Vagina (tissue), 2 donors: ENCODE data around the gene ASTN2. TPM values are rescaled to one million over a fixed set of nuclear protein-coding genes. Genes with fewer than 3 reads are reported as not detected.

ENCODE experiments used
- DNase-seq, 2 donors: peaks; one replicate each; pipeline ENCODE4 v3.0.0-alpha.2; 2017; ENCODE audit errors: extremely low spot score in 2 of 2
- H3K27ac ChIP-seq: fragments of 200-600 bp; sonication (generic); one replicate; pipeline ENCODE4 v1.5.1; 2019
- H3K27me3 ChIP-seq: fragments of 200-600 bp; sonication (generic); one replicate; pipeline ENCODE4 v1.5.1; 2019
- H3K36me3 ChIP-seq, 2 donors: fragments of 200-600 bp; sonication (generic); one replicate each; pipeline ENCODE4 v1.5.1; 2017 to 2019
- H3K4me1 ChIP-seq: fragments of 200-600 bp; sonication (generic); one replicate; pipeline ENCODE4 v1.5.1; 2019
- H3K4me3 ChIP-seq, 2 donors: fragments of 200-600 bp; sonication (generic); 1 replicate in 1 of 2; 2 replicates in 1 of 2; pipeline ENCODE4 v1.5.1; 2016 to 2019
- H3K9me3 ChIP-seq: fragments of 200-600 bp; sonication (generic); one replicate; pipeline ENCODE4 v1.5.1; 2019
- CTCF ChIP-seq, 3 experiments: fragments of 450-650 bp in 2 of 3; fragments of 200-600 bp in 1 of 3; sonication (generic) in 1 of 3; IDR thresholded peaks; one replicate each; pipeline ENCODE4 v1.5.1; 2017 to 2019; ENCODE audit warnings: antibody characterized with exemption in 3 of 3, mild to moderate bottlenecking in 2 of 3, moderate library complexity in 2 of 3
- POLR2A ChIP-seq, 2 donors: fragments of 450-650 bp; IDR thresholded peaks; one replicate each; pipeline ENCODE4 v1.6.1; 2017; ENCODE audit warnings: antibody characterized with exemption in 2 of 2, mild to moderate bottlenecking in 2 of 2, moderate library complexity in 2 of 2
- POLR2AphosphoS5 ChIP-seq, 2 donors: sonication (generic); formaldehyde crosslinking; IDR thresholded peaks; one replicate each; pipeline ENCODE4 v1.9.0; 2017; ENCODE audit warnings: antibody characterized with exemption in 2 of 2, mild to moderate bottlenecking in 2 of 2, low read depth in 1 of 2; ENCODE audit not compliant: insufficient read depth in 1 of 2
- intact Hi-C: fragments of 100-400 bp; cut with DNase I; formaldehyde crosslinking; loops from one replicate; pipeline ENCODE4 v1.15.1; 2023
- total RNA-seq: library from RNA; depleted of rRNA; stranded (reverse); fragments of >200 nt; gene quantifications from one replicate; pipeline ENCODE4 v1.2.3, GENCODE V29; 2016

Gene ASTN2
- total RNA-seq, 1 donor from 2014 or later: 4.4 TPM

GRCh38 chr9:117017414-117017985 is 397.4 kb downstream of the ASTN2 start:
- no peaks in the 10 kb centered on the region for H3K4me1 ChIP-seq
- TF ChIP-seq CTCF (IDR thresholded peaks at IDR 0.05): no peak
- TF ChIP-seq POLR2AphosphoS5 (IDR thresholded peaks at IDR 0.05; ENCODE audit: insufficient read depth in 1 of 2, low read depth in 1 of 2): no peak
- no peak for TF ChIP-seq POLR2A (IDR thresholded peaks at IDR 0.05)
- intact Hi-C loops: no loop called here
- H3K36me3 ChIP-seq: no peaks in the 10 kb centered on the region
- DNase-seq: no peak
- H3K4me3 ChIP-seq: no peak overlapping the region
- H3K27ac ChIP-seq: no peak overlapping the region
- no peaks in the 10 kb centered on the region for H3K27me3 ChIP-seq
- H3K9me3 ChIP-seq: no peaks in the 10 kb centered on the region

- Histone ChIP-seq H3K4me3 (no peak overlapping the region), H3K27ac (no peak overlapping the region), H3K9me3 (no peaks in the 10 kb centered on the region), H3K27me3 (no peaks in the 10 kb centered on the region), H3K4me1 (no peaks in the 10 kb centered on the region), H3K36me3 (no peaks in the 10 kb centered on the region)
- intact Hi-C loops: no loop called here
- DNase-seq: no peak
- TF ChIP-seq POLR2A (IDR thresholded peaks at IDR 0.05) (no peak), POLR2AphosphoS5 (IDR thresholded peaks at IDR 0.05; ENCODE audit: insufficient read depth in 1 of 2, low read depth in 1 of 2) (no peak), CTCF (IDR thresholded peaks at IDR 0.05) (no peak)
Observed at GRCh38 chr9:117014061-117014460, 400.8 kb downstream of the ASTN2 start.

- H3K9me3 ChIP-seq: no peaks in the 10 kb centered on the region
- TF ChIP-seq POLR2AphosphoS5 (IDR thresholded peaks at IDR 0.05; ENCODE audit: insufficient read depth in 1 of 2, low read depth in 1 of 2) (no peak), CTCF (IDR thresholded peaks at IDR 0.05) (no peak), POLR2A (IDR thresholded peaks at IDR 0.05) (no peak)
- H3K36me3 ChIP-seq: no peaks in the 10 kb centered on the region
- intact Hi-C loops: no loop called here
- H3K27ac ChIP-seq: no peak overlapping the region
- H3K4me1 ChIP-seq: no peaks in the 10 kb centered on the region
- H3K4me3 ChIP-seq: no peak overlapping the region
- H3K27me3 ChIP-seq: no peaks in the 10 kb centered on the region
- DNase-seq: no peak
Observed at GRCh38 chr9:117013440-117013995, 401.3 kb downstream of the ASTN2 start.

- no peaks in the 10 kb centered on the region for H3K4me1 ChIP-seq
- H3K27ac ChIP-seq: no peak overlapping the region
- H3K4me3 ChIP-seq: no peak overlapping the region
- TF ChIP-seq POLR2A (IDR thresholded peaks at IDR 0.05) (no peak), CTCF (IDR thresholded peaks at IDR 0.05) (no peak), POLR2AphosphoS5 (IDR thresholded peaks at IDR 0.05; ENCODE audit: insufficient read depth in 1 of 2, low read depth in 1 of 2) (no peak)
- H3K27me3 ChIP-seq: no peaks in the 10 kb centered on the region
- no peaks in the 10 kb centered on the region for H3K36me3 ChIP-seq
- intact Hi-C loops: no loop called here
- no peak for DNase-seq
- no peaks in the 10 kb centered on the region for H3K9me3 ChIP-seq
Observed at GRCh38 chr9:117010061-117010460, 404.8 kb downstream of the ASTN2 start.

GRCh38 chr9:117008876-117009275 is 406.0 kb downstream of the ASTN2 start:
- TF ChIP-seq POLR2A (IDR thresholded peaks at IDR 0.05) (no peak), CTCF (IDR thresholded peaks at IDR 0.05) (no peak), POLR2AphosphoS5 (IDR thresholded peaks at IDR 0.05; ENCODE audit: insufficient read depth in 1 of 2, low read depth in 1 of 2) (no peak)
- Histone ChIP-seq H3K4me1 (no peaks in the 10 kb centered on the region), H3K27ac (no peak overlapping the region), H3K4me3 (no peak overlapping the region), H3K9me3 (no peaks in the 10 kb centered on the region), H3K36me3 (no peaks in the 10 kb centered on the region), H3K27me3 (no peaks in the 10 kb centered on the region)
- no peak for DNase-seq
- intact Hi-C loops: no loop called here
